OCI-LY1 (cell line): Measurements from ENCODE around the gene KCNG4.

Experiments used
- CTCF ChIP-seq: fragments of 200-600 bp; sonication (generic), shearing (Covaris generic); IDR thresholded peaks from 2 replicates; pipeline ENCODE4 v1.5.1; 2017; ENCODE audit warnings: mild to moderate bottlenecking, antibody characterized with exemption, low read length, moderate library complexity, mixed read lengths
- EZH2 ChIP-seq: fragments of 200-600 bp; sonication (generic), shearing (Covaris generic); IDR thresholded peaks from 2 replicates; pipeline ENCODE4 v1.8.0; 2017; ENCODE audit warnings: borderline replicate concordance, mixed run types, mild to moderate bottlenecking, antibody characterized with exemption, low read length, moderate library complexity, mixed read lengths

- TF ChIP-seq CTCF (no peak), EZH2 (no peak)
Observed at GRCh38 chr16:84283314-84284153, 43.7 kb upstream of the KCNG4 start.
